ENCODE results near the gene UPF1. TPM values are rescaled to one million over a fixed set of nuclear protein-coding genes. Genes with fewer than 3 reads are reported as not detected.

Gene UPF1
- total RNA-seq, 4 donors from 2014 or later: 63.9 to 157 (median 127) TPM

GRCh38 chr19:18861917-18862316 lies 30.2 kb downstream of the UPF1 start:
- no peaks in the 10 kb centered on the region for H3K9me3 ChIP-seq
- H3K4me1 ChIP-seq: no peaks in the 10 kb centered on the region
- peaks cover 0 to 97% (median 0%) of the 10 kb centered on the region in 3 donors for H3K36me3 ChIP-seq
- no peak for DNase-seq
- no peak overlapping the region for H3K27ac ChIP-seq
- no peak for TF ChIP-seq CTCF (IDR thresholded peaks at IDR 0.05)
- no peak for TF ChIP-seq POLR2A (IDR thresholded peaks at IDR 0.05)
- H3K27me3 ChIP-seq: no peaks in the 10 kb centered on the region
- H3K4me3 ChIP-seq: no peak overlapping the region

- H3K27ac ChIP-seq: no peak overlapping the region
- no peak for TF ChIP-seq POLR2A (IDR thresholded peaks at IDR 0.05)
- no peak for TF ChIP-seq CTCF (IDR thresholded peaks at IDR 0.05)
- no peaks in the 10 kb centered on the region for H3K4me1 ChIP-seq
- no peaks in the 10 kb centered on the region for H3K27me3 ChIP-seq
- no peak overlapping the region for H3K4me3 ChIP-seq
- no peaks in the 10 kb centered on the region for H3K9me3 ChIP-seq
- H3K36me3 ChIP-seq: peaks cover 0 to 94% (median 0%) of the 10 kb centered on the region in 3 donors
- DNase-seq: no peak
These were observed 31.4 kb downstream of the UPF1 start for GRCh38 chr19:18862976-18863842.

GRCh38 chr19:18863843-18864362 lies 32.1 kb downstream of the UPF1 start:
- peaks cover 0 to 87% (median 0%) of the 10 kb centered on the region in 3 donors for H3K36me3 ChIP-seq
- no peaks in the 10 kb centered on the region for H3K27me3 ChIP-seq
- no peak for TF ChIP-seq POLR2A (IDR thresholded peaks at IDR 0.05)
- TF ChIP-seq CTCF (IDR thresholded peaks at IDR 0.05): no peak
- no peak overlapping the region for H3K4me3 ChIP-seq
- no peak for DNase-seq
- H3K9me3 ChIP-seq: no peaks in the 10 kb centered on the region
- no peak overlapping the region for H3K27ac ChIP-seq
- H3K4me1 ChIP-seq: no peaks in the 10 kb centered on the region

GRCh38 chr19:18865106-18865972 lies 33.6 kb downstream of the UPF1 start:
- no peak for TF ChIP-seq POLR2A (IDR thresholded peaks at IDR 0.05)
- no peak for TF ChIP-seq CTCF (IDR thresholded peaks at IDR 0.05)
- Histone ChIP-seq H3K36me3 (peaks cover 0 to 73% (median 0%) of the 10 kb centered on the region in 3 donors), H3K9me3 (no peaks in the 10 kb centered on the region), H3K27me3 (no peaks in the 10 kb centered on the region), H3K4me3 (no peak overlapping the region), H3K4me1 (peaks cover 0 to 12% (median 4%) of the 10 kb centered on the region in 4 donors), H3K27ac (no peak overlapping the region)
- no peak for DNase-seq

GRCh38 chr19:18865973-18866799 lies 34.4 kb downstream of the UPF1 start:
- TF ChIP-seq CTCF (IDR thresholded peaks at IDR 0.05): peak; percentile 86 to 98 (median 92)
- TF ChIP-seq POLR2A (IDR thresholded peaks at IDR 0.05): no peak
- no peaks in the 10 kb centered on the region for H3K9me3 ChIP-seq
- no peak overlapping the region for H3K4me3 ChIP-seq
- peaks cover 0 to 15% (median 6%) of the 10 kb centered on the region in 4 donors for H3K4me1 ChIP-seq
- peaks cover 0 to 64% (median 0%) of the 10 kb centered on the region in 3 donors for H3K36me3 ChIP-seq
- no peak overlapping the region for H3K27ac ChIP-seq
- DNase-seq: peak; percentile 59 to 78 (median 77)
- no peaks in the 10 kb centered on the region for H3K27me3 ChIP-seq

All from Peyer's patch (tissue), 4 donors.